HG03558 (cell line): ENCODE results near the gene LENG9.

ENCODE experiments used
- ATAC-seq: cut with Tn5 transposase; IDR thresholded peaks from one replicate; pipeline ENCODE4 v1.9.1; 2021; ENCODE audit warnings: moderate number of reproducible peaks; ENCODE audit not compliant: unreplicated experiment; ENCODE audit errors: extremely low read depth

The LENG9 gene

GRCh38 chr19:54460230-54461005 is 3.2 kb downstream of the LENG9 start:
- no peak for ATAC-seq

GRCh38 chr19:54459282-54460229 is 4.0 kb downstream of the LENG9 start:
- no peak for ATAC-seq

GRCh38 chr19:54458648-54459281 is 4.8 kb downstream of the LENG9 start:
- no peak for ATAC-seq

GRCh38 chr19:54457773-54458647 is 5.6 kb downstream of the LENG9 start:
- ATAC-seq, result no peak

- no peak for ATAC-seq
Observed at GRCh38 chr19:54456423-54457373, 6.9 kb downstream of the LENG9 start.

- no peak for ATAC-seq
Observed at GRCh38 chr19:54455786-54456422, 7.7 kb downstream of the LENG9 start.

GRCh38 chr19:54454781-54455675 is 8.6 kb downstream of the LENG9 start:
- no peak for ATAC-seq

- ATAC-seq, result no peak
Observed at GRCh38 chr19:54453921-54454780, 9.4 kb downstream of the LENG9 start.

GRCh38 chr19:54452626-54453025 is 11.0 kb downstream of the LENG9 start:
- ATAC-seq, result no peak

GRCh38 chr19:54451997-54452396 is 11.6 kb downstream of the LENG9 start:
- no peak for ATAC-seq

GRCh38 chr19:54451331-54451871 is 12.2 kb downstream of the LENG9 start:
- no peak for ATAC-seq

- ATAC-seq, result no peak
Observed at GRCh38 chr19:54449701-54450069, 13.9 kb downstream of the LENG9 start.

- peak; percentile 56 for ATAC-seq
Observed at GRCh38 chr19:54448774-54449700, 14.5 kb downstream of the LENG9 start, which contains the start of gene LENG8. TSS of gene LENG8 (plus strand) at chr19:54449199. CDS start at chr19:54451345, 2,146 bp downstream.

- no peak for ATAC-seq
Observed at GRCh38 chr19:54448040-54448773, 15.4 kb downstream of the LENG9 start.
